MM.1S (cell line): Measurements from ENCODE around the gene KIAA1671.

Source experiments
- DNase-seq: peaks from one replicate; pipeline ENCODE4 v3.0.0-alpha.2; 2015
- H2AFZ ChIP-seq: fragments of 300-600 bp; sonication (generic); 2 replicates; pipeline ENCODE4 v1.6.0; 2016; ENCODE audit warnings: antibody characterized with exemption, low read length
- H3F3A ChIP-seq: fragments of 300-600 bp; sonication (generic); 2 replicates; pipeline ENCODE4 v1.6.1; 2016; ENCODE audit warnings: mild to moderate bottlenecking, antibody characterized with exemption, low read length, moderate library complexity, mixed read lengths; ENCODE audit not compliant: insufficient read depth
- H3K27ac ChIP-seq: fragments of 300-600 bp; sonication (generic); 2 replicates; pipeline ENCODE4 v1.5.1; 2016; ENCODE audit warnings: mild to moderate bottlenecking, low read length
- H3K27me3 ChIP-seq: fragments of 300-600 bp; sonication (generic); replicated peaks from 2 replicates; pipeline ENCODE4 v1.6.0; 2016; ENCODE audit warnings: low read length; ENCODE audit not compliant: insufficient read depth
- H3K36me3 ChIP-seq: fragments of 300-600 bp; sonication (generic); replicated peaks from 2 replicates; pipeline ENCODE4 v1.6.1; 2016; ENCODE audit warnings: mild to moderate bottlenecking, low read length, mixed read lengths; ENCODE audit not compliant: insufficient read depth
- H3K4me1 ChIP-seq: fragments of 300-600 bp; sonication (generic); 2 replicates; pipeline ENCODE4 v1.6.1; 2016; ENCODE audit warnings: low read length, mixed read lengths
- H3K4me2 ChIP-seq: fragments of 300-600 bp; sonication (generic); 2 replicates; pipeline ENCODE4 v1.6.0; 2016; ENCODE audit warnings: low read depth, low read length
- H3K4me3 ChIP-seq: fragments of 300-600 bp; sonication (generic); 2 replicates; pipeline ENCODE4 v1.5.1; 2016; ENCODE audit warnings: low read length, mixed read lengths
- H3K79me2 ChIP-seq: fragments of 300-600 bp; sonication (generic); 2 replicates; pipeline ENCODE4 v1.6.1; 2016; ENCODE audit warnings: mixed run types, low read length, mixed read lengths
- H3K9ac ChIP-seq: fragments of 300-600 bp; sonication (generic); 2 replicates; pipeline ENCODE4 v1.6.1; 2016; ENCODE audit warnings: low read length, mixed read lengths
- H3K9me2 ChIP-seq: fragments of 300-600 bp; sonication (generic); replicated peaks from 2 replicates; pipeline ENCODE4 v1.6.1; 2016; ENCODE audit warnings: mild to moderate bottlenecking, low read length, mixed read lengths; ENCODE audit not compliant: insufficient read depth
- H3K9me3 ChIP-seq: fragments of 300-600 bp; sonication (generic); replicated peaks from 2 replicates; pipeline ENCODE4 v1.6.1; 2016; ENCODE audit warnings: mild to moderate bottlenecking, low read length, mixed read lengths; ENCODE audit not compliant: insufficient read depth
- H4K20me1 ChIP-seq: fragments of 300-600 bp; sonication (generic); 2 replicates; pipeline ENCODE4 v1.6.1; 2016; ENCODE audit warnings: mild to moderate bottlenecking, low read length, moderate library complexity, mixed read lengths; ENCODE audit not compliant: insufficient read depth
- CTCF ChIP-seq: fragments of 300-600 bp; sonication (generic); IDR thresholded peaks from 2 replicates; pipeline ENCODE4 v1.5.1; 2016; ENCODE audit warnings: antibody characterized with exemption, low read length, mixed read lengths
- EZH2 ChIP-seq: fragments of 300-600 bp; sonication (generic); optimal IDR thresholded peaks from 2 replicates; pipeline ENCODE3; 2017; ENCODE audit warnings: low read depth, mild to moderate bottlenecking, antibody characterized with exemption, low read length, mixed read lengths
- EZH2phosphoT487 ChIP-seq: fragments of 300-600 bp; sonication (generic); IDR thresholded peaks from 2 replicates; pipeline ENCODE4 v1.6.1; 2018; ENCODE audit warnings: antibody characterized with exemption, low read length

Gene KIAA1671

GRCh38 chr22:24976442-24977218 is 24.1 kb downstream of the KIAA1671 start:
- no peaks in the 10 kb centered on the region for H3K27me3 ChIP-seq
- no peak for DNase-seq
- no peak overlapping the region for H2AFZ ChIP-seq
- H3K9ac ChIP-seq: no peak overlapping the region
- H3K4me1 ChIP-seq: no peaks in the 10 kb centered on the region
- no peak overlapping the region for H3K27ac ChIP-seq
- no peaks in the 10 kb centered on the region for H3F3A ChIP-seq
- H3K9me2 ChIP-seq: no peaks in the 10 kb centered on the region
- H3K36me3 ChIP-seq: no peaks in the 10 kb centered on the region
- TF ChIP-seq CTCF (no peak), EZH2phosphoT487 (no peak)
- no peaks in the 10 kb centered on the region for H4K20me1 ChIP-seq
- no peak overlapping the region for H3K4me3 ChIP-seq
- H3K4me2 ChIP-seq: no peak overlapping the region
- no peaks in the 10 kb centered on the region for H3K79me2 ChIP-seq
- H3K9me3 ChIP-seq: no peaks in the 10 kb centered on the region

GRCh38 chr22:24977370-24978221 is 25.1 kb downstream of the KIAA1671 start:
- no peaks in the 10 kb centered on the region for H3K4me1 ChIP-seq
- H3K27me3 ChIP-seq: no peaks in the 10 kb centered on the region
- no peak overlapping the region for H3K4me3 ChIP-seq
- no peak overlapping the region for H3K27ac ChIP-seq
- H3K9me3 ChIP-seq: no peaks in the 10 kb centered on the region
- no peak overlapping the region for H3K4me2 ChIP-seq
- TF ChIP-seq CTCF (no peak), EZH2phosphoT487 (no peak), EZH2 (no peak)
- H2AFZ ChIP-seq: no peak overlapping the region
- DNase-seq: no peak
- H3F3A ChIP-seq: no peaks in the 10 kb centered on the region
- H3K9me2 ChIP-seq: no peaks in the 10 kb centered on the region
- H3K9ac ChIP-seq: no peak overlapping the region
- H3K79me2 ChIP-seq: no peaks in the 10 kb centered on the region
- no peaks in the 10 kb centered on the region for H4K20me1 ChIP-seq
- no peaks in the 10 kb centered on the region for H3K36me3 ChIP-seq

GRCh38 chr22:24978308-24978707 is 25.8 kb downstream of the KIAA1671 start:
- DNase-seq: no peak
- no peak overlapping the region for H3K4me2 ChIP-seq
- no peak overlapping the region for H3K27ac ChIP-seq
- H3F3A ChIP-seq: no peaks in the 10 kb centered on the region
- H2AFZ ChIP-seq: no peak overlapping the region
- H4K20me1 ChIP-seq: no peaks in the 10 kb centered on the region
- no peak overlapping the region for H3K9ac ChIP-seq
- H3K4me3 ChIP-seq: no peak overlapping the region
- H3K27me3 ChIP-seq: no peaks in the 10 kb centered on the region
- no peaks in the 10 kb centered on the region for H3K9me3 ChIP-seq
- no peaks in the 10 kb centered on the region for H3K36me3 ChIP-seq
- no peaks in the 10 kb centered on the region for H3K4me1 ChIP-seq
- no peak for TF ChIP-seq CTCF
- no peak for TF ChIP-seq EZH2phosphoT487
- no peak for TF ChIP-seq EZH2
- no peaks in the 10 kb centered on the region for H3K79me2 ChIP-seq
- no peaks in the 10 kb centered on the region for H3K9me2 ChIP-seq
